GM12864 (cell line): ENCODE measurements around the gene ACO2.

ENCODE experiments used
- DNase-seq: peaks from one replicate; pipeline ENCODE4 v3.0.0-alpha.2; 2011; ENCODE audit warnings: low read depth
- H3K4me3 ChIP-seq: 2 replicates; pipeline ENCODE4 v1.5.1; 2011; ENCODE audit warnings: mild to moderate bottlenecking, low read depth, low read length, control low read depth
- CTCF ChIP-seq: IDR thresholded peaks from 2 replicates; pipeline ENCODE4 v1.5.1; 2011; ENCODE audit warnings: low read depth, mild to moderate bottlenecking, moderate library complexity, low read length, control low read depth, inconsistent platforms; ENCODE audit errors: missing control alignments

ACO2 gene

GRCh38 chr22:41508770-41509170 is 39.9 kb downstream of the ACO2 start:
- no peak for TF ChIP-seq CTCF
- H3K4me3 ChIP-seq: no peak overlapping the region
- no peak for DNase-seq

GRCh38 chr22:41511521-41511968 is 42.6 kb downstream of the ACO2 start:
- no peak for DNase-seq
- TF ChIP-seq CTCF: no peak
- no peak overlapping the region for H3K4me3 ChIP-seq

GRCh38 chr22:41512421-41513194 is 43.7 kb downstream of the ACO2 start:
- DNase-seq: no peak
- no peak for TF ChIP-seq CTCF
- H3K4me3 ChIP-seq: no peak overlapping the region

- no peak for TF ChIP-seq CTCF
- no peak overlapping the region for H3K4me3 ChIP-seq
- DNase-seq: no peak
Observed at GRCh38 chr22:41513391-41513790, 44.5 kb downstream of the ACO2 start.

DNA sequence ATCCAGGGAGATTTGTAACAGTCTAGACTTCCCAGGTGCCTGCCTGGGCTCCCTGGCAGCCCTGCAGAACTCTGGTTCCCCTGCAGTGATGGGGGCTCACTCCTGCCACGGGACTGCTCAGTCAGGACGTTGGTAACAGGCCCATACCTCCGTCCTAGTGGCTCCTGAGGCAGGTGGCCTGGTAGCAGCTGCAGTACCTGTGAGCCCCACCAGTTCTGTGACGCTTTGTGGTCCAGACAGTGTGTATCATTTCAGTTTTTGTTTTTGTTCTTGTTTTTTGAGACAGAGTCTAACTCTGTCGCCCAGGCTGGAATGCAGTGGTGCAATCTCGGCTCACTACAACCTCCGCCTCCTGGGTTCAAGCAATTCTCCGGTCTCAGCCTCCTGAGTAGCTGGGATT is 47.5 kb downstream of the ACO2 start:
- no peak for DNase-seq
- H3K4me3 ChIP-seq: no peak overlapping the region
- peak; percentile 21 for TF ChIP-seq CTCF

- no peak for DNase-seq
- H3K4me3 ChIP-seq: no peak overlapping the region
- TF ChIP-seq CTCF: peak; percentile 84
Observed at GRCh38 chr22:41517172-41518047, 48.5 kb downstream of the ACO2 start.

GRCh38 chr22:41518048-41518347 is 49.1 kb downstream of the ACO2 start:
- TF ChIP-seq CTCF: no peak
- no peak for DNase-seq
- no peak overlapping the region for H3K4me3 ChIP-seq
